Astrocyte (in vitro differentiated cells and primary cell): ENCODE data around the gene PTPRD.

Source experiments
- CTCF ChIP-seq: IDR thresholded peaks from 2 replicates; pipeline ENCODE4 v1.5.1; 2011; ENCODE audit warnings: low read depth, mild to moderate bottlenecking, inconsistent platforms, low read length, moderate library complexity; ENCODE audit not compliant: insufficient read depth
- EZH2 ChIP-seq: IDR thresholded peaks from 2 replicates; pipeline ENCODE4 v1.6.1; 2012; ENCODE audit warnings: mild to moderate bottlenecking, low read length, inconsistent platforms; ENCODE audit not compliant: insufficient read depth

- no peak for TF ChIP-seq CTCF
- TF ChIP-seq EZH2, result no peak
Observed at GRCh38 chr9:10238087-10238486, 374.7 kb downstream of the PTPRD start.
